ENCODE measurements around the gene SLC26A5.

GRCh38 chr7:103382032-103382402 lies 64.0 kb downstream of the SLC26A5 start:
- no peak for TF ChIP-seq TCF12 (IDR thresholded peaks at IDR 0.05; ENCODE audit: low read depth)
- TF ChIP-seq, protein P1, sequence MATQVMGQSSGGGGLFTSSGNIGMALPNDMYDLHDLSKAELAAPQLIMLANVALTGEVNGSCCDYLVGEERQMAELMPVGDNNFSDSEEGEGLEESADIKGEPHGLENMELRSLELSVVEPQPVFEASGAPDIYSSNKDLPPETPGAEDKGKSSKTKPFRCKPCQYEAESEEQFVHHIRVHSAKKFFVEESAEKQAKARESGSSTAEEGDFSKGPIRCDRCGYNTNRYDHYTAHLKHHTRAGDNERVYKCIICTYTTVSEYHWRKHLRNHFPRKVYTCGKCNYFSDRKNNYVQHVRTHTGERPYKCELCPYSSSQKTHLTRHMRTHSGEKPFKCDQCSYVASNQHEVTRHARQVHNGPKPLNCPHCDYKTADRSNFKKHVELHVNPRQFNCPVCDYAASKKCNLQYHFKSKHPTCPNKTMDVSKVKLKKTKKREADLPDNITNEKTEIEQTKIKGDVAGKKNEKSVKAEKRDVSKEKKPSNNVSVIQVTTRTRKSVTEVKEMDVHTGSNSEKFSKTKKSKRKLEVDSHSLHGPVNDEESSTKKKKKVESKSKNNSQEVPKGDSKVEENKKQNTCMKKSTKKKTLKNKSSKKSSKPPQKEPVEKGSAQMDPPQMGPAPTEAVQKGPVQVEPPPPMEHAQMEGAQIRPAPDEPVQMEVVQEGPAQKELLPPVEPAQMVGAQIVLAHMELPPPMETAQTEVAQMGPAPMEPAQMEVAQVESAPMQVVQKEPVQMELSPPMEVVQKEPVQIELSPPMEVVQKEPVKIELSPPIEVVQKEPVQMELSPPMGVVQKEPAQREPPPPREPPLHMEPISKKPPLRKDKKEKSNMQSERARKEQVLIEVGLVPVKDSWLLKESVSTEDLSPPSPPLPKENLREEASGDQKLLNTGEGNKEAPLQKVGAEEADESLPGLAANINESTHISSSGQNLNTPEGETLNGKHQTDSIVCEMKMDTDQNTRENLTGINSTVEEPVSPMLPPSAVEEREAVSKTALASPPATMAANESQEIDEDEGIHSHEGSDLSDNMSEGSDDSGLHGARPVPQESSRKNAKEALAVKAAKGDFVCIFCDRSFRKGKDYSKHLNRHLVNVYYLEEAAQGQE (IDR thresholded peaks at IDR 0.05; ENCODE audit: low read depth) = no peak
- TF ChIP-seq RAD21 (IDR thresholded peaks at IDR 0.05; ENCODE audit: low read depth) = no peak
- TF ChIP-seq, protein P2, sequence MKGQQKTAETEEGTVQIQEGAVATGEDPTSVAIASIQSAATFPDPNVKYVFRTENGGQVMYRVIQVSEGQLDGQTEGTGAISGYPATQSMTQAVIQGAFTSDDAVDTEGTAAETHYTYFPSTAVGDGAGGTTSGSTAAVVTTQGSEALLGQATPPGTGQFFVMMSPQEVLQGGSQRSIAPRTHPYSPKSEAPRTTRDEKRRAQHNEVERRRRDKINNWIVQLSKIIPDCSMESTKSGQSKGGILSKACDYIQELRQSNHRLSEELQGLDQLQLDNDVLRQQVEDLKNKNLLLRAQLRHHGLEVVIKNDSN (IDR thresholded peaks at IDR 0.05) = no peak
- no peak for TF ChIP-seq NFIC (IDR thresholded peaks at IDR 0.05)
- no peak for TF ChIP-seq YY1 (IDR thresholded peaks at IDR 0.05; ENCODE audit: low read depth)

All from Ishikawa (cell line).